ENCODE measurements around the gene ARHGAP26.
"Not testable (repeated sequence)": the region's sequence is repeated elsewhere in the genome, so short reads cannot be mapped to it uniquely, and the experiment has no call there.

ARHGAP26 gene

DNA sequence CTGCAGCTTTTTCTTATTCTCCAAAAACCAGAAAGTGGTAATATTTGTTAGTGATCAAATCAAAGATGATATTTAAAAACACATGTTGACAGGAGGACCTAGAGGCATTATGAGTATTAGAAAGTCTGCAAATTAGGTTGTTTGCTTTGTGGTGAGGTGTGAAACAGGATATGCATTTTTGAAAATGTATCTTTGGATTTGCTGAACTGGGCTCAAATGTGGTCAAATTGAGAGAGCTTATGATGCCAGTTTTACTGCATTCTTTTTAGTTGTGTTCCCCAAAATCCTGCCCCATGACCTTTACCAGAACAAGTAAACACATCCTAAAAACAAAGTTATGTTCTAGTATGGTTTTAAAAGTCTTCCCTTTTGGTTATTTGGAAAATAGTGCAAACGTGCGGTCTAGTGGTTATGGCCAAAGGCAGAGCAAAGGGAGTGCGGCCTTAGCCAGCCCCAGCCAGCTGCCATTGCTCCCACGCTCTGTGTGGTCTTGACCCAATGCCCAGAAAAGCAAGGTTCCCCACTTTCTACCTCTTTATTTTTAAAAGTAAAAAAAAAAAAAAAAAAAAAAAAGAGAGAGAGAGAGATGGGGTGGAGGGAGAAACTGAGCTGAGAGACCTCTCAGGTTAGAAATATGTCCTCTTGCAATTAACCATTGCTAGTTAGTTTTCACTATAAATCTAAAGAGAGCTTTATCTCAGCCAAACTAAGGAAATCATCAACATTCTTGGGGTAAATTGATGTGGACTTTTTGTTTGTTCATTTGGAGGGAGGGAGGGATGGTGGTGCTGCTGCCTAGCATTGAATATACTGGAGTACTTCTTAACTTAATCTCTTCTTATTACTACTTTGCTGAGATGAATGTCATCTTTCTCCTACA, 176.6 kb downstream of the ARHGAP26 start:
- Histone ChIP-seq H3K9me3 (ENCODE audit: control insufficient read depth, low read length) (no peaks in the 10 kb centered on the region), H3K36me3 (ENCODE audit: control insufficient read depth, insufficient read depth, low read length) (no peaks in the 10 kb centered on the region), H3K9ac (ENCODE audit: low read length) (no peak overlapping the region), H3K4me3 (ENCODE audit: low read length) (no peak overlapping the region), H3K4me1 (ENCODE audit: control insufficient read depth, insufficient read depth, low read length) (peaks cover 8% of the 10 kb centered on the region), H3K27me3 (ENCODE audit: control insufficient read depth, insufficient read depth, low read length) (no peaks in the 10 kb centered on the region)

GRCh38 chr5:142947427-142947709, 177.2 kb downstream of the ARHGAP26 start:
- no peaks in the 10 kb centered on the region for H3K27me3 ChIP-seq (ENCODE audit: control insufficient read depth, insufficient read depth, low read length)
- no peaks in the 10 kb centered on the region for H3K36me3 ChIP-seq (ENCODE audit: control insufficient read depth, insufficient read depth, low read length)
- no peak overlapping the region for H3K9ac ChIP-seq (ENCODE audit: low read length)
- H3K4me1 ChIP-seq (ENCODE audit: control insufficient read depth, insufficient read depth, low read length), result peaks cover 8% of the 10 kb centered on the region
- no peak overlapping the region for H3K4me3 ChIP-seq (ENCODE audit: low read length)
- H3K9me3 ChIP-seq (ENCODE audit: control insufficient read depth, low read length), result no peaks in the 10 kb centered on the region

GRCh38 chr5:142952229-142952628, 182.1 kb downstream of the ARHGAP26 start:
- no peaks in the 10 kb centered on the region for H3K36me3 ChIP-seq (ENCODE audit: control insufficient read depth, insufficient read depth, low read length)
- H3K4me1 ChIP-seq (ENCODE audit: control insufficient read depth, insufficient read depth, low read length), result no peaks in the 10 kb centered on the region
- H3K9ac ChIP-seq (ENCODE audit: low read length), result no peak overlapping the region
- H3K4me3 ChIP-seq (ENCODE audit: low read length), result no peak overlapping the region
- no peaks in the 10 kb centered on the region for H3K27me3 ChIP-seq (ENCODE audit: control insufficient read depth, insufficient read depth, low read length)
- H3K9me3 ChIP-seq (ENCODE audit: control insufficient read depth, low read length), result no peaks in the 10 kb centered on the region

DNA sequence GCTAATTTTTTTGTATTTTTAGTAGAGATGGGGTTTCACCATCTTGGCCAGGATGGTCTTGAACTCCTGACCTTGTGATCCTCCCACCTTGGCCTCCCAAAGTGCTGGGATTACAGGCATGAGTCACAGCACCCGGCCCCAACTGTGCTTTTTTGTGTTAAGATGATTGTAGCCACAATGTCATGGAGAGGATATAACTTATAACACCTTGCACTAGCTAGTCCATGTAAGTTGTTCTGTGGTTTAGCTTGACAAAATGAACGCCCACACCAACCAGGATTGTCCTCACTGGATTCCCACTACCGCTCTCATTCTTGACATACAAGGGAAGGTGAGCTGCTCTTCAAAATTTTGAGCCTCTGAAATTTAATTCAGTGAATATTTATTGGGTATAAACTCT, 182.7 kb downstream of the ARHGAP26 start:
- not testable (repeated sequence) for H3K36me3 ChIP-seq (ENCODE audit: control insufficient read depth, insufficient read depth, low read length); H3K9ac ChIP-seq (ENCODE audit: low read length); H3K9me3 ChIP-seq (ENCODE audit: control insufficient read depth, low read length); H3K4me3 ChIP-seq (ENCODE audit: low read length); H3K27me3 ChIP-seq (ENCODE audit: control insufficient read depth, insufficient read depth, low read length); H3K4me1 ChIP-seq (ENCODE audit: control insufficient read depth, insufficient read depth, low read length)

DNA sequence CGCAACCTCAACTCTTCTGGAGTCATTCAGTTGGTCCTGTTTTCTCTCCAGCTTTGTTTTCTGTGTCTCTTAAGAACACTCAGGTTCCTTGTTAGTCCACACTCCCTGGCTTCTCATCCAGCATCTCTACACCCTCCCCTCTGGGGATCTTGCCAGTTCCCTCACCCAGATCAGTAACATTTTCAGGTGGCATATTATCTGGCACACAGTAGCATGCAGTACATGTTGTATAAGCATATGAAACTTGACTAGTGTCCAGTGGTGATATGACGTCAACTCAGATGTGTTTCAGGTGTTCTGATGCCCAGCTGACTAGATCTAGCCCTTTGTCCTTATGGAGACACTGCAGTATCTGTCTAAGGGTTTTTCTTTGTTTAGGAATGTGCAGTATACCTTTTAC, 184.3 kb downstream of the ARHGAP26 start:
- no peaks in the 10 kb centered on the region for H3K36me3 ChIP-seq (ENCODE audit: control insufficient read depth, insufficient read depth, low read length)
- no peak overlapping the region for H3K4me3 ChIP-seq (ENCODE audit: low read length)
- H3K27me3 ChIP-seq (ENCODE audit: control insufficient read depth, insufficient read depth, low read length), result no peaks in the 10 kb centered on the region
- no peak overlapping the region for H3K9ac ChIP-seq (ENCODE audit: low read length)
- no peaks in the 10 kb centered on the region for H3K9me3 ChIP-seq (ENCODE audit: control insufficient read depth, low read length)
- H3K4me1 ChIP-seq (ENCODE audit: control insufficient read depth, insufficient read depth, low read length), result no peaks in the 10 kb centered on the region

- no peaks in the 10 kb centered on the region for H3K27me3 ChIP-seq (ENCODE audit: control insufficient read depth, insufficient read depth, low read length)
- no peak overlapping the region for H3K9ac ChIP-seq (ENCODE audit: low read length)
- H3K4me1 ChIP-seq (ENCODE audit: control insufficient read depth, insufficient read depth, low read length), result no peaks in the 10 kb centered on the region
- H3K36me3 ChIP-seq (ENCODE audit: control insufficient read depth, insufficient read depth, low read length), result no peaks in the 10 kb centered on the region
- no peaks in the 10 kb centered on the region for H3K9me3 ChIP-seq (ENCODE audit: control insufficient read depth, low read length)
- no peak overlapping the region for H3K4me3 ChIP-seq (ENCODE audit: low read length)
These were observed 185.5 kb downstream of the ARHGAP26 start for GRCh38 chr5:142955628-142956027.

DNA sequence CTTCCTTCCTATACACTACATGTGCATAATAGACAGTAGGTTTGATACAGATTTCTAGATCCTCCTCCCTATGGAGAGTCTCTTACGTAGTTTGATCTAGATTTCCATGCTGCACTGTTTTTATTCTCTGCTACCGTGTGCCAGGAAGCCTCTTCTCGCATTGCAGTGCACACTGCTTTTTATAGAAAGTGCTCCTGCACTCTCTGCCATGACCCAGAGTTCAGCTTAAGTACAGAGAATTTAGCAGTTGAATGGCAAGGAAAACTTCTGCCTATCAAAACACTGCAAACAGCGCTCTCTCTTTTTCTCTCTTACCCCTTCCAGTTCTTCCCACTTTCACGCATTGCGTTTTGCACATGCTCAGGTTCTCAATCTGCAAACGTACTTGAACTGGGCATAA, 187.4 kb downstream of the ARHGAP26 start:
- H3K27me3 ChIP-seq (ENCODE audit: control insufficient read depth, insufficient read depth, low read length), result no peaks in the 10 kb centered on the region
- H3K4me3 ChIP-seq (ENCODE audit: low read length), result no peak overlapping the region
- no peaks in the 10 kb centered on the region for H3K9me3 ChIP-seq (ENCODE audit: control insufficient read depth, low read length)
- H3K36me3 ChIP-seq (ENCODE audit: control insufficient read depth, insufficient read depth, low read length), result no peaks in the 10 kb centered on the region
- no peaks in the 10 kb centered on the region for H3K4me1 ChIP-seq (ENCODE audit: control insufficient read depth, insufficient read depth, low read length)
- H3K9ac ChIP-seq (ENCODE audit: low read length), result no peak overlapping the region

DNA sequence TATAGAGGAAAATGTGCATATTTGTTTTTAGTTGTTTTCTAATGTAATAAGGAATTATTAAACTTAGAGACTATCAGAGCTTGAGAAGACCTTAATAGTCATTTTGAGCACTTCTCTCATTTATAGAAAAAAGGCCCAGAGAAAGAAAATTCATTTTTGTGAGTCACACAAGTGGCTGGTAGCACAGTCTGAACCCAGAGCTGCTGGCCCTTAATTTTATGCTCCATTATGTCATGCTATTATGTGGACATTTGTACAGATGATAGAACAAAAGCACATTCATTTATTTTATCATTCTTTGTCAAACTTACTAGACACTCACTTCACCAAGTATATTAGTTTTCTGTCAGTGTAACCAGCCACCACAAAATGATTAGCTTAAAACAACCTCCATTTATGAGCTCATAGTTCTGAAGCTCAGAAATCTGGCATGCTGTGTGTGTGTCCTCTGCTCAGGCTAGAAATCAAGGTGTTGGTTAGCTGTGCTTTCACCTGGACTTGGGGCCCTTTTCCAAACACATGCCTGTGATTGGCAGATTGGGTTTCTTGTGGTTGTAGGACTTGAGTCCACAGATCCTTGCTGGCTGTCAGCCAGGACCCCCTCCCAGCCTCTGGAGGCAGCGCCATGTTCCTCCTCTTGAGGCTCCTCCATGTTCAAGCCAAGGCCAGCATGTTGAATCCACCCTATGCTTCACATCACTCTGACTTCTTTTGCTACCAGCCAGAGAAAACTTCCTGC, 188.9 kb downstream of the ARHGAP26 start:
- no peaks in the 10 kb centered on the region for H3K9me3 ChIP-seq (ENCODE audit: control insufficient read depth, low read length)
- H3K9ac ChIP-seq (ENCODE audit: low read length), result no peak overlapping the region
- no peak overlapping the region for H3K4me3 ChIP-seq (ENCODE audit: low read length)
- H3K27me3 ChIP-seq (ENCODE audit: control insufficient read depth, insufficient read depth, low read length), result no peaks in the 10 kb centered on the region
- no peaks in the 10 kb centered on the region for H3K36me3 ChIP-seq (ENCODE audit: control insufficient read depth, insufficient read depth, low read length)
- H3K4me1 ChIP-seq (ENCODE audit: control insufficient read depth, insufficient read depth, low read length), result no peaks in the 10 kb centered on the region

- Histone ChIP-seq H3K27me3 (ENCODE audit: control insufficient read depth, insufficient read depth, low read length) (no peaks in the 10 kb centered on the region), H3K4me1 (ENCODE audit: control insufficient read depth, insufficient read depth, low read length) (no peaks in the 10 kb centered on the region)
These were observed 189.8 kb downstream of the ARHGAP26 start for GRCh38 chr5:142959683-142960657.

DNA sequence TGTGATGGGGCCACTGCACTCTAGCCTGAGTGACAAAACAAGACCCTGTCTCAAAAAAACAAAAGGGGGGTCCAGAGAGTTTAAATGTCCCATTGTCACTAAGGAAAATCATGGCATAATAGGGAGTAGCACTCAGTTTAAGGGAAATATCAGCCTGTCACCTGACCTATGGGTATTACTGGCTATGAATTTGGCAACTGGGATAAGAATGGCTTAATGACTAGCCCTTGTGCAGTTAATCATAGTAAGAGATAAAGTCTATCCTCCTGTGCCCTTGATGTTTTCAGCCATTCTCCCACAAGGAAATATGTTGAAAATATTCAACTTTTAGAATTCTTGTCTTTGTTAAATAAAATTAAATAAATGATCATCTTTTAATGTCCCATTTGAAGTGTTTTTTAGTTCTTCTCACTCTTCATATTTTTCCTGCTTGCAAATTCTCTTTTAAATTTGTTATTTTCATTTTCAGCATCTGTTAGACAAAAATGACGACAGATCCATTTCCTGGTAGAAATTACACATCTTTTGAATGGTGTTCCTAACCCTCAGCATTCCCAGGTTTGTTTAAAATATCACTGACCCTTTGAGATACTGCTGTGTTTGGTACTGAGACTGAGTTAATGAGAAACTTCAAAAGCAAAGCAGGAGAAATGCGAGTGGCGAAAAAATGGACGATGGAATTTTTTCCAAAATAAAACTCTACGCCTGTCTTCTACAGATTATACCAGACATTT, 191.4 kb downstream of the ARHGAP26 start:
- no peaks in the 10 kb centered on the region for H3K9me3 ChIP-seq (ENCODE audit: control insufficient read depth, low read length)
- H3K36me3 ChIP-seq (ENCODE audit: control insufficient read depth, insufficient read depth, low read length), result no peaks in the 10 kb centered on the region
- no peak overlapping the region for H3K9ac ChIP-seq (ENCODE audit: low read length)
- no peaks in the 10 kb centered on the region for H3K4me1 ChIP-seq (ENCODE audit: control insufficient read depth, insufficient read depth, low read length)
- H3K4me3 ChIP-seq (ENCODE audit: low read length), result no peak overlapping the region
- H3K27me3 ChIP-seq (ENCODE audit: control insufficient read depth, insufficient read depth, low read length), result no peaks in the 10 kb centered on the region

More at GRCh38 chr5:142959683-142960657, 189.8 kb downstream of the ARHGAP26 start:
- Histone ChIP-seq H3K36me3 (ENCODE audit: control insufficient read depth, insufficient read depth, low read length) (no peaks in the 10 kb centered on the region), H3K9me3 (ENCODE audit: control insufficient read depth, low read length) (no peaks in the 10 kb centered on the region), H3K4me3 (ENCODE audit: low read length) (no peak overlapping the region), H3K9ac (ENCODE audit: low read length) (no peak overlapping the region)

DNA sequence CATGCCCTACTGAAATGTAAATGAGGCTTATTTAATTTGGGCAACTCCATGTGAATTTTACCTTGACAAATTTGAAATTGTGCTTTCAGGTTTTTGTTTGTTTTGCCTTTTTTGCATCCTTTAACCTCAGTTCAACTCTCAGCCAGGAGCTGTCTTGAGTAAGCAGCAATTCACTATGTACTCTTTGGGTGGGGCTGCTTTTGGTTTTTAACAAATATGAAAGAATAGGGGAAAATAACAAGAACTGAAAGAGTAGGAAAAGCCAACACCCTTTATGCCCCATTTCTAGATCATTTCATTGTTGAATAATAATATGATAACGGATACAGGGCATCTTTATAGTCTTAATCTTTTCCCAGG, 192.0 kb downstream of the ARHGAP26 start:
- Histone ChIP-seq H3K4me1 (ENCODE audit: control insufficient read depth, insufficient read depth, low read length) (no peaks in the 10 kb centered on the region), H3K9ac (ENCODE audit: low read length) (no peak overlapping the region), H3K27me3 (ENCODE audit: control insufficient read depth, insufficient read depth, low read length) (no peaks in the 10 kb centered on the region), H3K4me3 (ENCODE audit: low read length) (no peak overlapping the region), H3K36me3 (ENCODE audit: control insufficient read depth, insufficient read depth, low read length) (no peaks in the 10 kb centered on the region), H3K9me3 (ENCODE audit: control insufficient read depth, low read length) (no peaks in the 10 kb centered on the region)
